Thoracic aorta (tissue), 2 donors: Measurements from ENCODE around the gene YJU2. TPM values are rescaled to one million over a fixed set of nuclear protein-coding genes. Genes with fewer than 3 reads are reported as not detected.
A peak's percentile ranks its signal among the peaks of the same experiment; 100 is the strongest.

Experiments
- ATAC-seq: fragments of 150-250 bp; one replicate; pipeline ENCODE4 v1.8.0; 2017; ENCODE audit warnings: low read depth; ENCODE audit not compliant: insufficient number of reproducible peaks, low FRiP score
- DNase-seq: peaks from one replicate; pipeline ENCODE4 v3.0.0-alpha.2; 2020; ENCODE audit warnings: low spot score
- H3K27ac ChIP-seq, 2 donors: fragments of 200-600 bp; sonication (generic); 1 replicate in 1 of 2; 2 replicates in 1 of 2; pipeline ENCODE4 v1.5.1; 2016; ENCODE audit warnings: mild to moderate bottlenecking in 2 of 2, moderate library complexity in 2 of 2
- H3K27me3 ChIP-seq: fragments of 200-600 bp; sonication (generic); replicated peaks from 2 replicates; pipeline ENCODE4 v1.6.0; 2016; ENCODE audit warnings: mild to moderate bottlenecking; ENCODE audit not compliant: insufficient read depth
- H3K36me3 ChIP-seq: fragments of 200-600 bp; sonication (generic); one replicate; pipeline ENCODE4 v1.5.1; 2016
- H3K4me1 ChIP-seq, 2 donors: fragments of 200-600 bp; sonication (generic); 1 replicate in 1 of 2; 2 replicates in 1 of 2; pipeline versions ENCODE4 v1.5.1 to v1.6.0; 2016; ENCODE audit warnings: low read depth in 2 of 2, mild to moderate bottlenecking in 1 of 2; ENCODE audit not compliant: control insufficient read depth in 1 of 2
- H3K4me3 ChIP-seq: fragments of 200-600 bp; sonication (generic); 2 replicates; pipeline ENCODE4 v1.5.1; 2016; ENCODE audit warnings: mild to moderate bottlenecking
- H3K9me3 ChIP-seq: fragments of 200-600 bp; sonication (generic); 2 replicates; pipeline ENCODE4 v1.5.1; 2016
- total RNA-seq, 2 donors: library from RNA; depleted of rRNA; stranded (reverse); fragments of >200 nt; gene quantifications; one replicate each; pipeline versions ENCODE4 v1.1.0 to v1.2.3, GENCODE V29; 2016
- TF ChIP-seq, protein P1 (sequence below): fragments of 200-600 bp; sonication (generic); IDR thresholded peaks from one replicate; pipeline ENCODE4 v1.5.1; 2019; ENCODE audit warnings: antibody characterized with exemption

The YJU2 gene
- total RNA-seq, 2 donors from 2014 or later = 17.5 to 25.5 TPM

DNA sequence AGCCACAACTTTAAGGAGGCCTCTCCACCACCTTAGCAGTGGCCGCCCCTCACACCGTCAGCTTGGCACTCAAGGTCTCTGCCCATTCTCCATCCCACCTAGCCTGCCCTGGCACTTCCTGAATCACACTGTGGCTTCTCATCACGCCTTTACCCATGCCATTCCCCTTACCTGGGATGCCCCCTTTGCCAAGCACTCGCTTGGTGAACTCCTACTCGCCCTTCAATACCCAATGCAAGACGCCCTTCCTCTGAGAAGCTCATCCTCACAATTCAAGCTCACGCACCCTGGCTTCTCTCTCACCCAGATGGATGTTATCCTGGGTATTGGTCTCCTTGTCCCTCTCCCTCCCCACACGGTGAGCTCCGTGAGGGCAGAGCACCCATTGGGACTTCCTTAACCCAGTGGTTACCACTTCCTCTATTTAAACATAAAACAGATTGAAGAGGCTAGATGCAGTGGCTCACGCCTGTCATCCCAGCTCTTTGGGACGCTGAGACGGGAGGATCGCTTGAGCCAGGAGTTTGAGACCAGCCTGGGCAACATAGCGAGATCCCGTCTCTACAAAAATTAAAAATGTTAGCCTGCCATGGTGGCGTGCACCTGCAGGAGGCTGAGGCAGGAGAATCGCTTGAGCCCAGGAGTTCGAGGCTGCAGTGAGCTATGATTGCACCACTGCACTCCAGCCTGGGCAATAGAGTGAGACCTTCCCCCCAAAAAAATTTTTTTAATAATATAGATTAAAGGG, 19.5 kb downstream of the YJU2 start:
- DNase-seq = no peak
- H3K4me3 ChIP-seq = no peak overlapping the region
- no peak overlapping the region for H3K27ac ChIP-seq
- no peak for ATAC-seq
- no peaks in the 10 kb centered on the region for H3K4me1 ChIP-seq
- no peaks in the 10 kb centered on the region for H3K27me3 ChIP-seq
- no peaks in the 10 kb centered on the region for H3K9me3 ChIP-seq
- TF ChIP-seq, protein P1, sequence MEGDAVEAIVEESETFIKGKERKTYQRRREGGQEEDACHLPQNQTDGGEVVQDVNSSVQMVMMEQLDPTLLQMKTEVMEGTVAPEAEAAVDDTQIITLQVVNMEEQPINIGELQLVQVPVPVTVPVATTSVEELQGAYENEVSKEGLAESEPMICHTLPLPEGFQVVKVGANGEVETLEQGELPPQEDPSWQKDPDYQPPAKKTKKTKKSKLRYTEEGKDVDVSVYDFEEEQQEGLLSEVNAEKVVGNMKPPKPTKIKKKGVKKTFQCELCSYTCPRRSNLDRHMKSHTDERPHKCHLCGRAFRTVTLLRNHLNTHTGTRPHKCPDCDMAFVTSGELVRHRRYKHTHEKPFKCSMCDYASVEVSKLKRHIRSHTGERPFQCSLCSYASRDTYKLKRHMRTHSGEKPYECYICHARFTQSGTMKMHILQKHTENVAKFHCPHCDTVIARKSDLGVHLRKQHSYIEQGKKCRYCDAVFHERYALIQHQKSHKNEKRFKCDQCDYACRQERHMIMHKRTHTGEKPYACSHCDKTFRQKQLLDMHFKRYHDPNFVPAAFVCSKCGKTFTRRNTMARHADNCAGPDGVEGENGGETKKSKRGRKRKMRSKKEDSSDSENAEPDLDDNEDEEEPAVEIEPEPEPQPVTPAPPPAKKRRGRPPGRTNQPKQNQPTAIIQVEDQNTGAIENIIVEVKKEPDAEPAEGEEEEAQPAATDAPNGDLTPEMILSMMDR = no peak
- peaks cover 55% of the 10 kb centered on the region for H3K36me3 ChIP-seq

DNA sequence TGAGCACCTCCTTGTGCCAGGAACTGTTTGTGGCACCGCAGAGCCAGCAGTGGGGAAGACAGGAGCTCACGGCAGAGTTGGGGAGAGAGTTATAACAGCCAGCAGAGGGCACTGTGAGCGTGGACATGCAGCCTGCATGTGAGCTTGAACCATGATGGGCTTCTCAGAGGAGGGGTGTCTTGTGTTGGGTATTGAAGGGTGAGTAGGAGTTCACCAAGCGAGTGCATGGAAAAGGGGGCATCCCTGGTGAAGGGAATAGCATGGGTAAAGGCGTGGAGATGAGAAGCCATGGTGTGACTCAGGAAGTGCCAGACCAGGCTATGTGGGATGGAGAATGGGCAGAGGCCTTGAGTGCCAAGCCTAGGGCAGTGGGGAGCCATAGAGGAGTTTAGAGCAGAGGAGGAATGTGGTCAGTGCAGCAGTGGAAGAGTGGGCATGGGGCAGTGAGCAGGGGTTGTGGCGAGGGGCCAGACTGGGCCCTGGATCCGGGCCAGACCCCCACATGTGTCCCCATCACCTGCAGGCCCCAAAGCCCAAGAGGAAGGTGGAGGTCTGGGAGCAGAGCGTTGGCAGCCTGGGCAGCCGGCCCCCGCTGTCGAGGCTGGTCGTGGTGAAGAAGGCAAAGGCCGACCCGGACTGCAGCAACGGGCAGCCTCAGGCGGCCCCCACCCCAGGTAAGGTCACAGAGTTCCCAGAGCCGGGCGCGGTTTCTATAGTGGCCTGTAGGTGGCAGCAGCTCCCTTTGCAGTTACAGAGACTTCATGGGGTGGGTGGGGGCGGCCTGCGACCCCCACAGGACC, 20.4 kb downstream of the YJU2 start:
- H3K36me3 ChIP-seq = peaks cover 51% of the 10 kb centered on the region
- no peaks in the 10 kb centered on the region for H3K4me1 ChIP-seq
- no peak overlapping the region for H3K4me3 ChIP-seq
- H3K27me3 ChIP-seq = no peaks in the 10 kb centered on the region
- H3K27ac ChIP-seq = no peak overlapping the region
- TF ChIP-seq, protein P1 = peak; percentile 80
- no peaks in the 10 kb centered on the region for H3K9me3 ChIP-seq
- DNase-seq (no peak), ATAC-seq (no peak)

DNA sequence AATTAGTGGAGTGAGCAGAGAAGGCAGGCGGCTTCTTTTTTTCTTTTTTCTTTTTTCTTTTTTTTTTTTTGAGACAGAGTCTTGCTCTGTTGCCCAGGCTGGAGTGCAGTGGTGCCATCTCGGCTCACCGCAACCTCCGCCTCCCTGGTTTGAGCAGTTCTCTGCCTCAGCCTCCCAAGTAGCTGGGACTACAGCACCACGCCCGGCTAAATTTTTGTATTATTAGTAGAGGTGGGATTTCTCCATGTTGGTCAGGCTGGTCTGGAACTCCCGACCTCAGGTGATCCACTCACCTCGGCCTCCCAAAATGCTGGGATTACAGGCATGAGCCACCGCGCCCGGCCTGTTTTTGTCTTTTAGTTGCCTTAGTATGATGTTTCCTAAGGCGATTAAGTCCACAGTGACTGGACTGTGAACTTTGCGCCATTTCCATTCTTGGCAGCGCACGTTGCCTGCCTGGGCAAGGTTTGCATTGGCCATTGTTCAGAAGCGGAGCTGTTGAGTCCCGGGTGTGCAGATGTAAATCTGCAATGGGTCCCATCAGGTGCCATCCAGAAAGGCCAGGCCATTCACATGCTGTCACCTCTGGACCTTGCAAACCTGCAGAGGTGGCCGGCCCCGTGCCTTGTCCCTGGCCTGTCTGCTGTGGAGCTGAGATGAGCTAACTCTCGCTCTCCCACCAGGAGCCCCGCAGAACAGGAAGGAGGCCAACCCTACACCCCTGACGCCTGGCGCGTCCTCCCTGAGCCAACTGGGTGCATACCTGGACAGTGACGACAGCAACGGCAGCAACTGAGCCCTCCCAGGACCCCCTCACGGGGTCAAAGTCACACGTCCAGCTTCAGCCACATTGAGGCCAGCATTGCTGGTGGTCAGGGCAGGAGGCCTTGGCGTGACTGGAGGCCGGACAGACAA, 21.3 kb downstream of the YJU2 start:
- DNase-seq = no peak
- no peaks in the 10 kb centered on the region for H3K9me3 ChIP-seq
- peaks cover 44% of the 10 kb centered on the region for H3K36me3 ChIP-seq
- H3K4me3 ChIP-seq = no peak overlapping the region
- ATAC-seq = no peak
- no peaks in the 10 kb centered on the region for H3K4me1 ChIP-seq
- TF ChIP-seq, protein P1 = no peak
- H3K27ac ChIP-seq = no peak overlapping the region
- no peaks in the 10 kb centered on the region for H3K27me3 ChIP-seq

DNA sequence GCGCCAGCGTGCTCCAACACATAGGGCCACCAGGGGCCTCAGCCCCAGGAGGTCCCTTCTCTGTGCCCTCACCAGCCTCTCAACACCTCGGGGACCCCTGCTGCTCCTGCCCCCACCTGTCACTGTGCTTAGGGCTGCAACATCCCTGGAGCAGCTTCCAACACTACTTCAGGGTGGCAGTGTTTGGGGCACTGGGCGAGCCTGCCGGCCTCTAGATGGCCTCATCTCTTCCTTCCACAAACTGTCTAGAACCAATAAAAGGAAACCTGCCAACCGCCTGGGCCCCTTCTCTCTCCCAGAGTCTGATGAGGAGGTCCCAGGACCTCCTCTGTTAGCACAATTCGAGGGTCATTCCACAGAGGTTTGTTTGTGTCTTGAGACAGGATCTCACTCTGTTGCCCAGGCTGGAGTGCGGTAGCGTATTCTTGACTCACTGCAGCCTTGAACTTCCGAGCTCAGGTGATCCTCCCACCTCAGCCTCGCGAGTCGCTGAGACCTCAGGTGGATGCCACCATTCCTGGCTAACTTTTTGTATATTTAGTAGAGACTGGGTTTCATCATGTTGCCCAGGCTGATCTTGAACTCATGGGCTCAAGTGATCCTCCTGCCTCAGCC, 22.0 kb downstream of the YJU2 start:
- ATAC-seq = no peak
- Histone ChIP-seq H3K4me3 (no peak overlapping the region), H3K27me3 (no peaks in the 10 kb centered on the region), H3K9me3 (no peaks in the 10 kb centered on the region), H3K36me3 (peaks cover 41% of the 10 kb centered on the region), H3K27ac (no peak overlapping the region), H3K4me1 (no peaks in the 10 kb centered on the region)
- DNase-seq = no peak
- TF ChIP-seq, protein P1 = no peak
